DND-41 (cell line): ENCODE results near the gene ZDHHC1.

Experiments
- ATAC-seq: fragments of 200-7000 bp; cut with Tn5 transposase; 3 replicates; pipeline ENCODE4 v1.9.1; 2021; ENCODE audit warnings: low read depth; ENCODE audit not compliant: insufficient read depth
- DNase-seq: peaks from one replicate; pipeline ENCODE4 v3.0.0-alpha.2; 2020
- H2AFZ ChIP-seq: 2 replicates; pipeline ENCODE4 v1.6.0; 2012; ENCODE audit warnings: low read depth, low read length
- H3K27ac ChIP-seq: 2 replicates; pipeline ENCODE4 v1.5.1; 2012; ENCODE audit warnings: low read length, inconsistent platforms
- H3K27me3 ChIP-seq: fragments of 200-600 bp; sonication (generic); 2 replicates; pipeline ENCODE4 v1.6.0; 2012; ENCODE audit warnings: low read length, mild to moderate bottlenecking, inconsistent platforms; ENCODE audit not compliant: insufficient read depth, poor library complexity
- H3K36me3 ChIP-seq: 2 replicates; pipeline ENCODE4 v1.5.1; 2012; ENCODE audit warnings: low read length, inconsistent platforms; ENCODE audit not compliant: insufficient read depth
- H3K4me1 ChIP-seq: 2 replicates; pipeline ENCODE4 v1.5.1; 2012; ENCODE audit warnings: mild to moderate bottlenecking, low read length; ENCODE audit not compliant: insufficient read depth
- H3K4me2 ChIP-seq: 2 replicates; pipeline ENCODE4 v1.6.0; 2012; ENCODE audit warnings: mild to moderate bottlenecking, moderate library complexity, low read length, inconsistent platforms; ENCODE audit not compliant: insufficient read depth
- H3K4me3 ChIP-seq, 2 experiments: fragments of 200-600 bp in 1 of 2; shearing (Covaris generic) in 1 of 2; 2 replicates each; pipeline ENCODE4 v1.5.1; 2012 to 2016; ENCODE audit warnings: inconsistent platforms in 2 of 2, low read length in 2 of 2, mild to moderate bottlenecking in 2 of 2, low read depth in 1 of 2, moderate library complexity in 1 of 2
- H3K79me2 ChIP-seq: 2 replicates; pipeline ENCODE4 v1.6.0; 2012; ENCODE audit warnings: low read length, inconsistent platforms; ENCODE audit not compliant: insufficient read depth
- H3K9ac ChIP-seq: 2 replicates; pipeline ENCODE4 v1.6.0; 2012; ENCODE audit warnings: low read depth, mild to moderate bottlenecking, inconsistent platforms, low read length, moderate library complexity
- H3K9me3 ChIP-seq: 2 replicates; pipeline ENCODE4 v1.5.1; 2012; ENCODE audit warnings: low read length, moderate library complexity, mild to moderate bottlenecking, inconsistent platforms; ENCODE audit not compliant: insufficient read depth, severe bottlenecking
- H4K20me1 ChIP-seq: 2 replicates; pipeline ENCODE4 v1.6.0; 2012; ENCODE audit warnings: low read length; ENCODE audit not compliant: insufficient read depth
- CTCF ChIP-seq: IDR thresholded peaks from 2 replicates; pipeline ENCODE4 v1.5.1; 2012; ENCODE audit warnings: borderline replicate concordance, low read length, moderate library complexity, mild to moderate bottlenecking; ENCODE audit not compliant: poor library complexity, severe bottlenecking; ENCODE audit errors: extremely low read depth
- EZH2 ChIP-seq: IDR thresholded peaks from 3 replicates; pipeline ENCODE4 v1.6.1; 2012; ENCODE audit warnings: borderline replicate concordance, low read depth, mild to moderate bottlenecking, moderate library complexity, low read length, inconsistent platforms; ENCODE audit not compliant: severe bottlenecking

Gene ZDHHC1

GRCh38 chr16:67388591-67388990, 27.7 kb downstream of the ZDHHC1 start:
- Histone ChIP-seq H3K79me2 (no peaks in the 10 kb centered on the region), H3K36me3 (no peaks in the 10 kb centered on the region), H4K20me1 (no peaks in the 10 kb centered on the region), H3K27ac (no peak overlapping the region), H3K4me3 (no peak overlapping the region), H3K27me3 (no peaks in the 10 kb centered on the region), H3K4me1 (no peaks in the 10 kb centered on the region), H3K9me3 (no peaks in the 10 kb centered on the region), H3K9ac (no peak overlapping the region), H2AFZ (no peak overlapping the region), H3K4me2 (no peak overlapping the region)
- no peak for DNase-seq
- no peak for TF ChIP-seq CTCF
- TF ChIP-seq EZH2: no peak
- no peak for ATAC-seq

- Histone ChIP-seq H4K20me1 (no peaks in the 10 kb centered on the region), H3K4me3 (no peak overlapping the region), H3K4me1 (no peaks in the 10 kb centered on the region), H3K9ac (no peak overlapping the region), H2AFZ (no peak overlapping the region), H3K4me2 (no peak overlapping the region), H3K36me3 (no peaks in the 10 kb centered on the region), H3K79me2 (no peaks in the 10 kb centered on the region), H3K27ac (no peak overlapping the region), H3K9me3 (no peaks in the 10 kb centered on the region), H3K27me3 (no peaks in the 10 kb centered on the region)
- ATAC-seq (no peak), DNase-seq (no peak)
- TF ChIP-seq CTCF (no peak), EZH2 (no peak)
Observed at GRCh38 chr16:67388191-67388590, 28.1 kb downstream of the ZDHHC1 start.

GRCh38 chr16:67387479-67388079, 28.7 kb downstream of the ZDHHC1 start:
- no peaks in the 10 kb centered on the region for H3K4me1 ChIP-seq
- TF ChIP-seq EZH2 (no peak), CTCF (no peak)
- H3K9me3 ChIP-seq: no peaks in the 10 kb centered on the region
- H3K36me3 ChIP-seq: no peaks in the 10 kb centered on the region
- no peaks in the 10 kb centered on the region for H3K79me2 ChIP-seq
- H4K20me1 ChIP-seq: no peaks in the 10 kb centered on the region
- no peak overlapping the region for H3K4me2 ChIP-seq
- no peak overlapping the region for H2AFZ ChIP-seq
- H3K4me3 ChIP-seq: no peak overlapping the region
- H3K9ac ChIP-seq: no peak overlapping the region
- no peak for ATAC-seq
- no peaks in the 10 kb centered on the region for H3K27me3 ChIP-seq
- no peak for DNase-seq
- H3K27ac ChIP-seq: no peak overlapping the region
